Upper lobe of left lung (tissue), 4 donors: ENCODE measurements around the gene VAV1.

Experiments used
- CTCF ChIP-seq, 6 experiments: fragments of 450-650 bp in 4 of 6; fragments of 200-600 bp in 2 of 6; sonication (generic) in 2 of 6; IDR thresholded peaks; one replicate each; pipeline ENCODE4 v1.5.1; 2016 to 2019; ENCODE audit warnings: antibody characterized with exemption in 6 of 6
- POLR2A ChIP-seq, 4 donors: fragments of 450-650 bp; IDR thresholded peaks; one replicate each; pipeline ENCODE4 v1.5.1; 2016 to 2017; ENCODE audit warnings: antibody characterized with exemption in 4 of 4, mild to moderate bottlenecking in 2 of 4

DNA sequence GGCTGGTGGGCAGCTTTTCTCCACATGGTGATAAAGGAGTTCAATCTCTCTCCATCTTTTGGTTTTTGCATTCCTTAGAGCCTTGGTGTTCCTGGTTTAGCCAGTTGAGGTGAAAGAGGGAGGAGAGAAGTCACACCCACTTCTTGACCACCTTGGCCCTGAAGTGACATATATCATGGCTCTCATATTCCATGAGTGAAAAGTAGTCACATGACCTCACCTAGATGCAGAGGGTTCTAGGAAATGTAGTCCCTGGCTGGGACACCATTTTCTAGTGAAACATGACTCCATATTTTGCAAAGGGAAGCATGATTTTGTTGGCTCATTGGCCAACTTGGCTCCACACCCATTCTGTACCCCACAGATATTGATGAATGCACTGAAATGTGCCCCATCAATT, 130.9 kb downstream of the VAV1 start:
- TF ChIP-seq CTCF (IDR thresholded peaks at IDR 0.05) = no peak
- no peak for TF ChIP-seq POLR2A (IDR thresholded peaks at IDR 0.05)
